Gastroesophageal sphincter (tissue), 4 donors: Measurements from ENCODE around the gene SSC4D. TPM values are rescaled to one million over a fixed set of nuclear protein-coding genes. Genes with fewer than 3 reads are reported as not detected.
"Not testable (repeated sequence)": the region's sequence is repeated elsewhere in the genome, so short reads cannot be mapped to it uniquely, and the experiment has no call there.

Source experiments
- ATAC-seq: fragments of 150-250 bp; one replicate; pipeline ENCODE4 v1.9.1; 2016; ENCODE audit warnings: mild to moderate bottlenecking, moderate library complexity
- H3K27ac ChIP-seq, 4 donors: fragments of 200-600 bp; sonication (generic) in 3 of 4; 1 replicate in 3 of 4; 2 replicates in 1 of 4; pipeline ENCODE4 v1.5.1; 2016 to 2019
- H3K27me3 ChIP-seq: fragments of 200-600 bp; sonication (generic); one replicate; pipeline ENCODE4 v1.5.1; 2019
- H3K36me3 ChIP-seq, 2 donors: fragments of 200-600 bp; sonication (generic); one replicate each; pipeline ENCODE4 v1.5.1; 2019; ENCODE audit warnings: control low read depth in 1 of 2
- H3K4me1 ChIP-seq, 3 donors: fragments of 200-600 bp; sonication (generic); 1 replicate in 2 of 3; 2 replicates in 1 of 3; pipeline ENCODE4 v1.5.1; 2016 to 2019; ENCODE audit warnings: control low read depth in 2 of 3
- H3K4me3 ChIP-seq, 2 donors: fragments of 200-600 bp; sonication (generic); one replicate each; pipeline ENCODE4 v1.5.1; 2019; ENCODE audit warnings: mild to moderate bottlenecking in 1 of 2, moderate library complexity in 1 of 2
- H3K9me3 ChIP-seq, 3 donors: fragments of 200-600 bp; sonication (generic); one replicate each; pipeline ENCODE4 v1.5.1; 2017 to 2019; ENCODE audit warnings: control low read depth in 2 of 3
- EP300 ChIP-seq: sonication (generic); formaldehyde crosslinking; IDR thresholded peaks from one replicate; pipeline ENCODE4 v1.6.1; 2017; ENCODE audit warnings: antibody characterized with exemption, mild to moderate bottlenecking
- POLR2A ChIP-seq, 2 donors: fragments of 450-650 bp; IDR thresholded peaks; one replicate each; pipeline ENCODE4 v1.6.1; 2017; ENCODE audit warnings: antibody characterized with exemption in 2 of 2, mild to moderate bottlenecking in 2 of 2, moderate library complexity in 1 of 2
- POLR2AphosphoS5 ChIP-seq: sonication (generic); formaldehyde crosslinking; IDR thresholded peaks from one replicate; pipeline ENCODE4 v1.6.1; 2017; ENCODE audit warnings: antibody characterized with exemption
- WGBS, 2 donors: methylation state at CpG; one replicate each; pipeline ENCODE4 v1.1.5; 2018; ENCODE audit warnings: low coverage in 1 of 2; 5-methylcytosine and 5-hydroxymethylcytosine counted together
- total RNA-seq, 4 donors: library from RNA; depleted of rRNA; stranded (reverse); fragments of >200 nt; gene quantifications; one replicate each; pipeline ENCODE4 v1.1.0, GENCODE V29; 2016
- TF ChIP-seq, protein P1 (sequence below), 4 experiments: fragments of 200-600 bp in 2 of 4; fragments of 450-650 bp in 2 of 4; sonication (generic) in 1 of 4; IDR thresholded peaks; one replicate each; pipeline ENCODE4 v1.5.1; 2017 to 2019; ENCODE audit warnings: antibody characterized with exemption in 4 of 4, mild to moderate bottlenecking in 2 of 4, moderate library complexity in 2 of 4

The SSC4D gene
- total RNA-seq, 4 donors from 2014 or later: 0.47 to 1.4 (median 1.1) TPM; not detected in 1

DNA sequence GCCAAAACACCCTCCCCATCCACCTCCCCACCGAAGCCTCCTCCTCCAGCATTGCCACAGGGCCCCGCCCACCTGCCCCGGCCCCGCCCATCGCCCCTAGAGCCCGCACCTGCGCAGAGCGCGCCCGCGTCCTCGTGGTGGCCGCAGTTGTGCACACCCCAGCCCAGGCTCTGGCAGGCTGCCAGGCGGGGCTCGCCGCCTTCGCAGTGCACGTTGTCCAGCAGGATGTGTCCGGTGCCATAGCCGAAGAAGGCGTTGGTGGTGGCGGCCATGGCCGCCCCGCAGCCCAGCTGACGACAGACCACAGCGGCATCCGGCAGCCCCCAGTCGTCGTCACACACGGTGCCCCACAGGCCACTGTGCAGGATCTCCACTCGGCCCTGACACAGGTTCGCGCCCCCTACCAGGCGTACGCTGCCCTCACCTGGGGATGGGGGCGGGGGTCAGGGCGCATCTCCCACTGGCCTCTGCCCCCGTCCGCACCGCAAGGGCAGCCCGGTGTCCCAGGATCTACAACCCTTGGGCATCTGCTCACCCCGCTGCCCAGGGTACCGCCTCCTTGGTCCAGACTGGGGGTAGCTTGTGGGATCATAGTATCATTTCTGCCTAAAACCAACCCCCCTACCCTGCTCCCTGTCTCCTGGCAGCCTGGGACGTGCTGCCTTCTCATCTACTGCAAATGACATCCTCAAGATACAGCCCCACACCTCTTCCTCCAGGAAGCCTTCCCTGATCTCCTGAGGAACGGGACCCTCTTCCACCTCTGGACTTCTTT, 11.9 kb downstream of the SSC4D start:
- no peaks in the 10 kb centered on the region for H3K27me3 ChIP-seq
- H3K36me3 ChIP-seq: no peaks in the 10 kb centered on the region
- TF ChIP-seq POLR2AphosphoS5 (peak; percentile 10), EP300 (no peak), POLR2A (IDR thresholded peaks at IDR 0.05) (peak; percentile 12 to 13)
- TF ChIP-seq, protein P1, sequence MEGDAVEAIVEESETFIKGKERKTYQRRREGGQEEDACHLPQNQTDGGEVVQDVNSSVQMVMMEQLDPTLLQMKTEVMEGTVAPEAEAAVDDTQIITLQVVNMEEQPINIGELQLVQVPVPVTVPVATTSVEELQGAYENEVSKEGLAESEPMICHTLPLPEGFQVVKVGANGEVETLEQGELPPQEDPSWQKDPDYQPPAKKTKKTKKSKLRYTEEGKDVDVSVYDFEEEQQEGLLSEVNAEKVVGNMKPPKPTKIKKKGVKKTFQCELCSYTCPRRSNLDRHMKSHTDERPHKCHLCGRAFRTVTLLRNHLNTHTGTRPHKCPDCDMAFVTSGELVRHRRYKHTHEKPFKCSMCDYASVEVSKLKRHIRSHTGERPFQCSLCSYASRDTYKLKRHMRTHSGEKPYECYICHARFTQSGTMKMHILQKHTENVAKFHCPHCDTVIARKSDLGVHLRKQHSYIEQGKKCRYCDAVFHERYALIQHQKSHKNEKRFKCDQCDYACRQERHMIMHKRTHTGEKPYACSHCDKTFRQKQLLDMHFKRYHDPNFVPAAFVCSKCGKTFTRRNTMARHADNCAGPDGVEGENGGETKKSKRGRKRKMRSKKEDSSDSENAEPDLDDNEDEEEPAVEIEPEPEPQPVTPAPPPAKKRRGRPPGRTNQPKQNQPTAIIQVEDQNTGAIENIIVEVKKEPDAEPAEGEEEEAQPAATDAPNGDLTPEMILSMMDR (IDR thresholded peaks at IDR 0.05): peak in 1 of 4 experiments; percentile 13
- peak; percentile 52 for ATAC-seq
- H3K9me3 ChIP-seq: no peaks in the 10 kb centered on the region
- WGBS, 2 donors: 63 to 91% methylated on average over 3 to 6 of the region's 45 CpGs
- H3K4me3 ChIP-seq: peak overlapping the region; percentile 35 to 54
- peaks cover 0 to 28% (median 8%) of the 10 kb centered on the region in 3 donors for H3K4me1 ChIP-seq
- H3K27ac ChIP-seq: peak overlapping the region in 3 of 4 donors; percentile 27 to 55 (median 44)

DNA sequence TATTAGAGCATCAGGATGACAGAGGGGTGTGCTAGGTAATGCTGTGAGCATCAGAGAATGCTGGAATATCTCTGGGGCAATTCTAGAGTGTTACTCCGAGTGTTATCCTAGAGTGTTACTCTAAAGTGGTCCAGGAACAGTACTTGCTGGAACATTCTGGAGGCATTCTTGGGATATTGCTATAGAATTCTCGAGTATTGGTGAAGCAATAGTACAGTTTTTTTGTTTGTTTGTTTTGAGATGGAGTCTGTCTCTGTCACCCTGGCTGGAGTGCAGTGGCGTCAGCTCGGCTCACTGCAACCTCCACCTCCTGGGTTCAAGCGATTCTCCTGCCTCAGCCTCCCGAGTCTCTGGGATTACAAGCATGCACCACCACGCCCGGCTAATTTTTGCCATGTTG, 12.6 kb downstream of the SSC4D start:
- Histone ChIP-seq H3K4me3 (peak overlapping the region in 1 of 2 donors; percentile 54), H3K27ac (peak overlapping the region in 2 of 4 donors; percentile 44 to 55), H3K4me1 (peaks cover 0 to 31% (median 8%) of the 10 kb centered on the region in 3 donors), H3K27me3 (no peaks in the 10 kb centered on the region), H3K9me3 (no peaks in the 10 kb centered on the region), H3K36me3 (no peaks in the 10 kb centered on the region)
- ATAC-seq: no peak
- no peak for TF ChIP-seq POLR2AphosphoS5
- no peak for TF ChIP-seq EP300
- no peak for TF ChIP-seq POLR2A (IDR thresholded peaks at IDR 0.05)
- TF ChIP-seq, protein P1 (IDR thresholded peaks at IDR 0.05): no peak
- WGBS, 2 donors: 55 to 61% methylated on average over 6 to 8 of the region's 8 CpGs

DNA sequence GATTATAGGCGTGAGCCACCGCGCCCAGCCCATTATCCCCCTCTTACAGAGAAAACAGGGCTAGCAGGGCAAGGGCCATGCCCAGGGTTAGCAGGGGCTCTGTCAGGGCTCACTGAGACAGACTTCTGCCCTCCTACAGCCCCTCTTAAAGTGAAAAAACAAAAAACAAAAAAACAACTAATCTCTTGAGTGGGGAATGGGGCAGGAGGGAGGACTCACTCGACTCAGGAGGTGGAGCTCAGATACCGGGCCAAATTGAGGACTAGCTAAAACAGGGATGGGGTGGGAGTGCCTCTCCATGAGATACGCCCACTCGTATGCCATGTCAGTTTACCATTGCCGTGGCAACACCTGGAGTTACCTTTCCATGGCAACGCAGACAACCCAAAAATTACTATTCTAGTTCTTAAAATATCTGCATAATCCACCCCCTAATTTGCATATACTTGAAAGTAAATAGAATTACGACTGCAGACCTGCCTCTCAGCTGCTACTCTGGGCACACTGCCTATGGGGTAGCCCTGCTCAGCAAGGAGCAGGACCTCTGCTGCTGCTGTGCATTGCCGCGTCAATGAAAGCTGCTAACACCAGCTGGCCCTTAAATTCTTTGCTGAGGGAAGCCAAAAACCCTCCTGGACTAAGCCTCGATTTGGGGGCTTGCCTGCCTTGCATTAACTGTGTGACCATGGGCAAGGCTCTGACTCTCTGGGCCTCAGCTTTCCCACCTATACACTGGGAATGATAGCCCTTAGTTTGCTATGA, 13.4 kb downstream of the SSC4D start:
- Histone ChIP-seq H3K9me3 (no peaks in the 10 kb centered on the region), H3K4me1 (peaks cover 0 to 31% (median 8%) of the 10 kb centered on the region in 3 donors), H3K36me3 (no peaks in the 10 kb centered on the region), H3K27ac (no peak overlapping the region), H3K27me3 (no peaks in the 10 kb centered on the region), H3K4me3 (no peak overlapping the region)
- TF ChIP-seq, protein P1 (IDR thresholded peaks at IDR 0.05): no peak
- TF ChIP-seq POLR2AphosphoS5: no peak
- no peak for TF ChIP-seq POLR2A (IDR thresholded peaks at IDR 0.05)
- no peak for TF ChIP-seq EP300
- no peak for ATAC-seq
- WGBS, 2 donors: 59 to 63% methylated on average over 9 of the region's 13 CpGs

DNA sequence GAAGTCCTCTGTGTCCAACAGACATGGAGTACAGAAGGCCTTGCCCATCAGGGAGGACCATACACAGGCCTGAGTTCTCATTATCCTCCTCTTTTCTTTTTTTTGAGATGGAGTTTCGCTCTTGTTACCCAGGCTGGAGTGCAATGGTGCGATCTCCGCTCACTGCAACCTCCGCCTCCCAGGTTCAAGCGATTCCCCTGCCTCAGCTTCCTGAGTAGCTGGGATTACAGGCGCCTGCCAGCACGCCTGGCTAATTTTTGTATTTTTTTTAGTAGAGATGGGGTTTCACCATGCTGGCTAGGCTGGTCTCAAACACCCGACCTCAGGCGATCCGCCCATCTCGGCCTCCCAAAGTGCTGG, 13.9 kb downstream of the SSC4D start:
- not testable (repeated sequence) for H3K9me3 ChIP-seq, ATAC-seq, H3K36me3 ChIP-seq, H3K27ac ChIP-seq, H3K27me3 ChIP-seq, H3K4me3 ChIP-seq
- 84 to 100% methylated on average over 3 to 6 of the region's 11 CpGs for WGBS, 2 donors
- peaks cover 0 to 31% (median 8%) of the 10 kb centered on the region in 3 donors for H3K4me1 ChIP-seq

DNA sequence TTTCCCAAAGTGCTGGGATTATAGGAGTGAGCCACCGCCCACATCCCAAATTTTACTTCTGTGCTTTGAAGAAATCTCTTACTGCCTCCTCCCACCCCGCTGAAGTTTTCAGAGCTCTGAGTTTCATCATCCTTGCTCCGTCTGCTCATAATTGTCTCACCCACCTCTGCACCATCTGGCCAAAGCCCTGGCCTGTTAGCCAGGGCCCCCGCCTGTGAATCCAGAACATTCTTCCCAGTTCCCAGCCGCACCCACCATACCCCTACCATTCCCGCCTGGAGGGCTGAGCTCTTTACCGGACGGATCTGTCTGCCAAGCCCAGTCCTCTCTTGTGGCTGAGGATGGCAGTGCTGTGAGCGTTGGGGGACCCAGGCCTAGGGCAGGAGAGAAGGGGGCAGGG, 14.5 kb downstream of the SSC4D start:
- Histone ChIP-seq H3K4me3 (no peak overlapping the region), H3K36me3 (no peaks in the 10 kb centered on the region), H3K27me3 (no peaks in the 10 kb centered on the region), H3K27ac (no peak overlapping the region), H3K9me3 (no peaks in the 10 kb centered on the region), H3K4me1 (peaks cover 0 to 31% (median 8%) of the 10 kb centered on the region in 3 donors)
- TF ChIP-seq POLR2AphosphoS5: no peak
- TF ChIP-seq POLR2A (IDR thresholded peaks at IDR 0.05): no peak
- TF ChIP-seq EP300: no peak
- ATAC-seq: no peak
- 79 to 100% methylated on average over 2 to 3 of the region's 9 CpGs for WGBS, 2 donors
